HG03135 (cell line): ENCODE results near the gene HOXB2.
"Not testable (repeated sequence)": the region's sequence is repeated elsewhere in the genome, so short reads cannot be mapped to it uniquely, and the experiment has no call there.

Experiments
- ATAC-seq: cut with Tn5 transposase; IDR thresholded peaks from one replicate; pipeline ENCODE4 v1.9.1; 2021; ENCODE audit warnings: mild to moderate bottlenecking, moderate library complexity; ENCODE audit not compliant: unreplicated experiment

Gene HOXB2

GRCh38 chr17:48517478-48517877 is 27.4 kb downstream of the HOXB2 start:
- ATAC-seq = no peak

GRCh38 chr17:48515925-48516900 is 28.7 kb downstream of the HOXB2 start:
- ATAC-seq = no peak

- ATAC-seq = no peak
These were observed 30.4 kb downstream of the HOXB2 start for GRCh38 chr17:48514477-48514876.

- ATAC-seq = no peak
These were observed 31.0 kb downstream of the HOXB2 start for GRCh38 chr17:48513666-48514455.

- no peak for ATAC-seq
These were observed 31.8 kb downstream of the HOXB2 start for GRCh38 chr17:48513097-48513496.

- ATAC-seq = peak; percentile 58
These were observed 33.9 kb downstream of the HOXB2 start for GRCh38 chr17:48510761-48511604.

GRCh38 chr17:48510381-48510760 is 34.5 kb downstream of the HOXB2 start:
- no peak for ATAC-seq

- ATAC-seq = not testable (repeated sequence)
These were observed 35.2 kb downstream of the HOXB2 start for GRCh38 chr17:48509708-48510107.

- no peak for ATAC-seq
These were observed 38.7 kb downstream of the HOXB2 start for GRCh38 chr17:48506246-48506645.

GRCh38 chr17:48505788-48506187 is 39.1 kb downstream of the HOXB2 start:
- peak; percentile 82 for ATAC-seq

GRCh38 chr17:48504953-48505352 is 40.0 kb downstream of the HOXB2 start:
- no peak for ATAC-seq

- ATAC-seq = no peak
These were observed 41.2 kb downstream of the HOXB2 start for GRCh38 chr17:48503747-48504146.

GRCh38 chr17:48502901-48503300 is 42.0 kb downstream of the HOXB2 start:
- ATAC-seq = no peak

- no peak for ATAC-seq
These were observed 42.6 kb downstream of the HOXB2 start for GRCh38 chr17:48502312-48502711.

GRCh38 chr17:48500435-48501426 is 44.2 kb downstream of the HOXB2 start:
- ATAC-seq = no peak

- no peak for ATAC-seq
These were observed 45.0 kb downstream of the HOXB2 start for GRCh38 chr17:48499735-48500434.

- ATAC-seq = no peak
These were observed 45.7 kb downstream of the HOXB2 start for GRCh38 chr17:48499248-48499647.

- no peak for ATAC-seq
These were observed 46.6 kb downstream of the HOXB2 start for GRCh38 chr17:48498164-48498850.
